ENCODE results near the gene CCDC30.
"Not testable (repeated sequence)": the region's sequence is repeated elsewhere in the genome, so short reads cannot be mapped to it uniquely, and the experiment has no call there.

The CCDC30 gene

DNA sequence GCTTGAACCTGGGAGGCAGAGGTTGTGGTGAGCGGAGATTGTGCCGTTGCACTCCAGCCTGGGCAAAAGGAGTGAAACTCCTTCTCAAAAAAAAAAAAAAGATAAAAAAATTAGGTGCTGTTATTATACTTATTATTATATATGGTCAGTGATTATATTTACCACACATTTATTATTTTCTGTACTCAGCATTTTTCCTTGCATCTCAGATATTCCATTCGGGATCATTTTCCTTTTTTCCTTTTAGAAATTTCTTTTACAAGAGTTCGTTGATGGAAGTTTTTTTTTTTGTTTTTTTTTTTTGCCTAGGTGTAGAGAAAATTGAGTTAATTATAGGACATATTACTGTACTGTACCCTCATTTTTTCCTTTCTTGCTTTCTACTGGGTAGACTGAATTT lies 13.5 kb downstream of the CCDC30 start:
- Histone ChIP-seq H3K4me3 (ENCODE audit: insufficient read depth, low read depth, low read length, poor library complexity, severe bottlenecking) (no peak overlapping the region), H3K36me3 (ENCODE audit: control insufficient read depth, insufficient read depth, low read length) (no peaks in the 10 kb centered on the region), H3K9me3 (ENCODE audit: control insufficient read depth, low read length) (no peaks in the 10 kb centered on the region), H3K4me1 (ENCODE audit: control insufficient read depth, insufficient read depth, low read length, poor library complexity, severe bottlenecking) (no peaks in the 10 kb centered on the region), H3K27me3 (replicated peaks; ENCODE audit: control insufficient read depth, insufficient read depth, low read length, poor library complexity, severe bottlenecking) (no peaks in the 10 kb centered on the region), H3K27ac (ENCODE audit: insufficient read depth, low read length, poor library complexity, severe bottlenecking) (no peak overlapping the region)
- DNase-seq: no peak

DNA sequence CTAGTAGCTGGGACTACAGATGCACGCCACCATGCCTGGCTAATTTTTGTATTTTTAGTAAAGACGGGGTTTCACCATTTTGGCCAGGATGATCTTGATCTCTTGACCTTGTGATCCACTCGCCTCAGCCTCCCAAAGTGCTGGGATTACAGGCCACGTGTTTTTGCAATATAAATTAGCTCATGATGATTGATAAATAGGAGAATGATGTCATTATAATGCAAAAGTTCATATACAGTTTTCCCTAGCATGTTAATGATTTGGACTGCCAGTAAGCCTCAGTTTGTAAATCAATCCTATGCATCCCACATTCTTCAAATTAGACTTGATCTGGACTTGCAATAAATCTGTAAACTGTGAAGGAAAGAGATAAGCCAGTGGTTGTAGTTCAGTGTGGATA lies 14.3 kb downstream of the CCDC30 start:
- not testable (repeated sequence) for H3K4me1 ChIP-seq (ENCODE audit: control insufficient read depth, insufficient read depth, low read length, poor library complexity, severe bottlenecking); DNase-seq; H3K9me3 ChIP-seq (ENCODE audit: control insufficient read depth, low read length); H3K27me3 ChIP-seq (replicated peaks; ENCODE audit: control insufficient read depth, insufficient read depth, low read length, poor library complexity, severe bottlenecking); H3K27ac ChIP-seq (ENCODE audit: insufficient read depth, low read length, poor library complexity, severe bottlenecking); H3K36me3 ChIP-seq (ENCODE audit: control insufficient read depth, insufficient read depth, low read length); H3K4me3 ChIP-seq (ENCODE audit: insufficient read depth, low read depth, low read length, poor library complexity, severe bottlenecking)

DNA sequence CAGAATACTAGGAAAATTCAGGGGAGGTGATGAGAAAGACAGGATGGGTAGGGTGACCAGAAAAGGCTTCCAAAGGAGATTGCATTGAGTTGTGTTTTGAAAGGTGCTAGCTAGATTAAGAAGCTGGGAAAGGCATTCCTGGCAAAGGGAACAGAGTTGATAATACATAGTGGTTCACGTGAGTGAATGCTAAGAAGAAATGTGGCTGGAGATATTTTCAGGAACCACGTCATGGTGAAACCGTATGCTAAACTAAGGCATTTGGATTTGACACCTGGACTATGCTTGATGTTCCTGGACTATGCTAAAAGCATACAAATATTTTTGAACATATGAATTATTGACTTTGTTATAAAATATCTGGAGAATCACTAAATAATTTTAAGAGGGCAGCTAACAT lies 14.7 kb downstream of the CCDC30 start:
- Histone ChIP-seq H3K9me3 (ENCODE audit: control insufficient read depth, low read length) (no peaks in the 10 kb centered on the region), H3K27me3 (replicated peaks; ENCODE audit: control insufficient read depth, insufficient read depth, low read length, poor library complexity, severe bottlenecking) (no peaks in the 10 kb centered on the region), H3K36me3 (ENCODE audit: control insufficient read depth, insufficient read depth, low read length) (no peaks in the 10 kb centered on the region), H3K4me1 (ENCODE audit: control insufficient read depth, insufficient read depth, low read length, poor library complexity, severe bottlenecking) (no peaks in the 10 kb centered on the region), H3K27ac (ENCODE audit: insufficient read depth, low read length, poor library complexity, severe bottlenecking) (no peak overlapping the region), H3K4me3 (ENCODE audit: insufficient read depth, low read depth, low read length, poor library complexity, severe bottlenecking) (no peak overlapping the region)
- DNase-seq: no peak

GRCh38 chr1:42479621-42480020 lies 16.5 kb downstream of the CCDC30 start:
- Histone ChIP-seq H3K4me1 (ENCODE audit: control insufficient read depth, insufficient read depth, low read length, poor library complexity, severe bottlenecking) (no peaks in the 10 kb centered on the region), H3K27ac (ENCODE audit: insufficient read depth, low read length, poor library complexity, severe bottlenecking) (no peak overlapping the region), H3K4me3 (ENCODE audit: insufficient read depth, low read depth, low read length, poor library complexity, severe bottlenecking) (no peak overlapping the region), H3K36me3 (ENCODE audit: control insufficient read depth, insufficient read depth, low read length) (no peaks in the 10 kb centered on the region), H3K27me3 (replicated peaks; ENCODE audit: control insufficient read depth, insufficient read depth, low read length, poor library complexity, severe bottlenecking) (no peaks in the 10 kb centered on the region), H3K9me3 (ENCODE audit: control insufficient read depth, low read length) (no peaks in the 10 kb centered on the region)
- DNase-seq: no peak

DNA sequence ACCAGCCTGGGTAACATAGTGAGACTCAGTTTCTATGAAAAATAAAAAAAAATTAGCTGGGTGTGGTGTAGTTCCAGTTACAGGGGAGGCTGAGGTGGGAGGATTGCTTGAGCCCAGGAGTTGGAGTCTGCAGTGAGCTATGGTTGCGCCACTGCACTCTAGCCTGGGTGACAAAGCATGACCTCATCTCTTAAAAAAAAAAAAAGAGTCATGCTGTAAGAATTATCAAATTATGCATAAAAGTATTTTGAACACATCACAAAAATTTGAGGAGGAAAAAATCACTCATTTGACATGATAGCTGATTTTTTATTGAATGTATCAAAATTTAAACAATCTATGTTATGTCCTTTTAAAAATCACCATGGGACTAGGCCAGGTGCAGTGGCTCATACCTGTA lies 17.8 kb downstream of the CCDC30 start:
- no peak for DNase-seq
- Histone ChIP-seq H3K4me1 (ENCODE audit: control insufficient read depth, insufficient read depth, low read length, poor library complexity, severe bottlenecking) (no peaks in the 10 kb centered on the region), H3K27me3 (replicated peaks; ENCODE audit: control insufficient read depth, insufficient read depth, low read length, poor library complexity, severe bottlenecking) (no peaks in the 10 kb centered on the region), H3K27ac (ENCODE audit: insufficient read depth, low read length, poor library complexity, severe bottlenecking) (no peak overlapping the region), H3K36me3 (ENCODE audit: control insufficient read depth, insufficient read depth, low read length) (no peaks in the 10 kb centered on the region), H3K9me3 (ENCODE audit: control insufficient read depth, low read length) (no peaks in the 10 kb centered on the region), H3K4me3 (ENCODE audit: insufficient read depth, low read depth, low read length, poor library complexity, severe bottlenecking) (no peak overlapping the region)

- Histone ChIP-seq H3K4me3 (ENCODE audit: insufficient read depth, low read depth, low read length, poor library complexity, severe bottlenecking) (no peak overlapping the region), H3K27ac (ENCODE audit: insufficient read depth, low read length, poor library complexity, severe bottlenecking) (no peak overlapping the region), H3K36me3 (ENCODE audit: control insufficient read depth, insufficient read depth, low read length) (no peaks in the 10 kb centered on the region), H3K27me3 (replicated peaks; ENCODE audit: control insufficient read depth, insufficient read depth, low read length, poor library complexity, severe bottlenecking) (no peaks in the 10 kb centered on the region), H3K4me1 (ENCODE audit: control insufficient read depth, insufficient read depth, low read length, poor library complexity, severe bottlenecking) (no peaks in the 10 kb centered on the region), H3K9me3 (ENCODE audit: control insufficient read depth, low read length) (no peaks in the 10 kb centered on the region)
- no peak for DNase-seq
Observed at GRCh38 chr1:42482635-42483153, 19.6 kb downstream of the CCDC30 start.

GRCh38 chr1:42484382-42484781 lies 21.3 kb downstream of the CCDC30 start:
- H3K27me3 ChIP-seq (replicated peaks; ENCODE audit: control insufficient read depth, insufficient read depth, low read length, poor library complexity, severe bottlenecking): no peaks in the 10 kb centered on the region
- DNase-seq: no peak
- no peak overlapping the region for H3K4me3 ChIP-seq (ENCODE audit: insufficient read depth, low read depth, low read length, poor library complexity, severe bottlenecking)
- no peak overlapping the region for H3K27ac ChIP-seq (ENCODE audit: insufficient read depth, low read length, poor library complexity, severe bottlenecking)
- H3K9me3 ChIP-seq (ENCODE audit: control insufficient read depth, low read length): no peaks in the 10 kb centered on the region
- no peaks in the 10 kb centered on the region for H3K4me1 ChIP-seq (ENCODE audit: control insufficient read depth, insufficient read depth, low read length, poor library complexity, severe bottlenecking)
- no peaks in the 10 kb centered on the region for H3K36me3 ChIP-seq (ENCODE audit: control insufficient read depth, insufficient read depth, low read length)

- Histone ChIP-seq H3K4me3 (ENCODE audit: insufficient read depth, low read depth, low read length, poor library complexity, severe bottlenecking) (no peak overlapping the region), H3K27me3 (replicated peaks; ENCODE audit: control insufficient read depth, insufficient read depth, low read length, poor library complexity, severe bottlenecking) (no peaks in the 10 kb centered on the region), H3K36me3 (ENCODE audit: control insufficient read depth, insufficient read depth, low read length) (no peaks in the 10 kb centered on the region), H3K27ac (ENCODE audit: insufficient read depth, low read length, poor library complexity, severe bottlenecking) (no peak overlapping the region), H3K9me3 (ENCODE audit: control insufficient read depth, low read length) (no peaks in the 10 kb centered on the region), H3K4me1 (ENCODE audit: control insufficient read depth, insufficient read depth, low read length, poor library complexity, severe bottlenecking) (no peaks in the 10 kb centered on the region)
- DNase-seq: no peak
Observed at GRCh38 chr1:42490237-42490636, 27.2 kb downstream of the CCDC30 start.

DNA sequence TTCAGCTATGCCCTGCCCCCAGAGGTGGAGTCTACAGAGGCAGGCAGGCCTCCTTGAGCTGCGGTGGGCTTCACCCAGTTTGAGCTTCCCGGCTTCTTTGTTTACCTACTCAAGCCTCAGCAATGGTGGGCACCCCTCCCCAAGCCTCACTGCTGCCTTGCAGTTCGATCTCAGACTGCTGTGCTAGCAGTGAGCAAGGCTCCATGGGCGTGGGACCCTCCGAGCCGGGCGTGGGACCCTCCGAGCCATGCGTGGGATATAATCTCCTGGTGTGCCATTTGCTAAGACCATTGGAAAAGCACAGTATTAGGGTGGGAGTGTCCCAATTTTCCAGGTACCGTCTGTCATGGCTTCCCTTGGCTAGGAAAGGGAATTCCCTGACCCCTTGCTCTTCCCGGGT lies 38.9 kb downstream of the CCDC30 start:
- H3K27ac ChIP-seq (ENCODE audit: insufficient read depth, low read length, poor library complexity, severe bottlenecking); H3K27me3 ChIP-seq (replicated peaks; ENCODE audit: control insufficient read depth, insufficient read depth, low read length, poor library complexity, severe bottlenecking); H3K4me1 ChIP-seq (ENCODE audit: control insufficient read depth, insufficient read depth, low read length, poor library complexity, severe bottlenecking); DNase-seq; H3K36me3 ChIP-seq (ENCODE audit: control insufficient read depth, insufficient read depth, low read length); H3K4me3 ChIP-seq (ENCODE audit: insufficient read depth, low read depth, low read length, poor library complexity, severe bottlenecking); H3K9me3 ChIP-seq (ENCODE audit: control insufficient read depth, low read length): not testable (repeated sequence)

DNA sequence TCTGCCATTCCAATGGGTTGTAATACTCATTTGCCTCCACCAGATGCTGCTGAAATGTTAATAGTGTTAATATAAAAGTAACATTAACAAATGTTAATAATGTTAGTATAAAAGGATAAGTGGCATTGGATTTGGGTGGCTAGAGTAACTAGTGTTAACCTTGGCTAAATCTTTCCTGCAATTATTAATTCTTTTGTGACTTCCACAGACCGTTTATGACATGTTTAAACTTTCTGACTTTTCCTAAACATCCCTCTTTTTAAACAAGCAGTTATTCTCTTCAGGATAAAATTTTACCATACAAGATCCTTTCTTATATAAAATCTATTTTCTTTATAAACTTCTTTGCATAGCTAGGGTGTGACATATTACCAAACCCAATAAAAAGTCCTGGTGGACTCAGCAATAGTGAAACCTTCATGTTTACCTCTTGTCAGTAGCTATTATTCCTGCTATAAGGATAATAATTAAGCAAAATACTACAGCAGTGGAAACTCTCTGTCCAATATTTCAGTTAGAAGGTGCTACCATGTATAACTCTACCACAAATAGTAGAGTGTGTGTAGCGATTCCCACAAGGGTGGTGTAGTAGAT lies 41.5 kb downstream of the CCDC30 start:
- Histone ChIP-seq H3K4me3 (ENCODE audit: insufficient read depth, low read depth, low read length, poor library complexity, severe bottlenecking) (no peak overlapping the region), H3K27me3 (replicated peaks; ENCODE audit: control insufficient read depth, insufficient read depth, low read length, poor library complexity, severe bottlenecking) (no peaks in the 10 kb centered on the region), H3K36me3 (ENCODE audit: control insufficient read depth, insufficient read depth, low read length) (no peaks in the 10 kb centered on the region), H3K9me3 (ENCODE audit: control insufficient read depth, low read length) (no peaks in the 10 kb centered on the region), H3K4me1 (ENCODE audit: control insufficient read depth, insufficient read depth, low read length, poor library complexity, severe bottlenecking) (no peaks in the 10 kb centered on the region), H3K27ac (ENCODE audit: insufficient read depth, low read length, poor library complexity, severe bottlenecking) (no peak overlapping the region)
- DNase-seq: no peak

All from effector memory CD4-positive, alpha-beta T cell (primary cell).